GM12878 (cell line): ENCODE results near the gene XPO5. TPM values are rescaled to one million over a fixed set of nuclear protein-coding genes. Genes with fewer than 3 reads are reported as not detected.

Source experiments
- BCL11A ChIP-seq: IDR thresholded peaks from 2 replicates; pipeline ENCODE4 v1.6.1; 2011; ENCODE audit warnings: low read depth, low read length
- BMI1 ChIP-seq: fragments of 450-650 bp; IDR thresholded peaks from 2 replicates; pipeline ENCODE4 v1.6.1; 2016; ENCODE audit warnings: mild to moderate bottlenecking, moderate library complexity, borderline replicate concordance
- MEF2B ChIP-seq: fragments of 450-650 bp; IDR thresholded peaks from 2 replicates; pipeline ENCODE4 v1.6.1; 2018; ENCODE audit warnings: mild to moderate bottlenecking, moderate library complexity; ENCODE audit not compliant: partially characterized antibody, poor library complexity, severe bottlenecking
- MTA2 ChIP-seq: fragments of 450-650 bp; IDR thresholded peaks from 2 replicates; pipeline ENCODE4 v1.6.1; 2016; ENCODE audit warnings: low read depth, mild to moderate bottlenecking, moderate library complexity
- MYC ChIP-seq: IDR thresholded peaks from 2 replicates; pipeline ENCODE4 v1.6.1; 2011; ENCODE audit warnings: mild to moderate bottlenecking, low read length, moderate library complexity, inconsistent platforms; ENCODE audit not compliant: insufficient read depth, insufficient replicate concordance, insufficient read length, severe bottlenecking
- NR2C1 ChIP-seq: fragments of 450-650 bp; IDR thresholded peaks from 2 replicates; pipeline ENCODE4 v1.6.1; 2017; ENCODE audit warnings: antibody characterized with exemption, mild to moderate bottlenecking, moderate library complexity
- PAX5 ChIP-seq: IDR thresholded peaks from 2 replicates; pipeline ENCODE4 v1.6.1; 2011; ENCODE audit warnings: low read depth, low read length, borderline replicate concordance
- POLR2A ChIP-seq: IDR thresholded peaks from 2 replicates; pipeline ENCODE4 v1.6.1; 2011; ENCODE audit warnings: low read depth, mild to moderate bottlenecking, low read length
- SMC3 ChIP-seq: IDR thresholded peaks from 2 replicates; pipeline ENCODE4 v1.6.1; 2011; ENCODE audit warnings: low read length, improper control_type of control experiment, borderline replicate concordance
- SRF ChIP-seq, 2 experiments: IDR thresholded peaks; 2 replicates each; pipeline ENCODE4 v1.6.1; 2011; ENCODE audit warnings: low read depth in 2 of 2, low read length in 2 of 2, mild to moderate bottlenecking in 1 of 2, moderate library complexity in 1 of 2
- ZNF274 ChIP-seq: IDR thresholded peaks from one replicate; pipeline ENCODE4 v1.8.0; 2011; ENCODE audit not compliant: insufficient read length, insufficient read depth
- polyA plus RNA-seq, 11 experiments: library from polyadenylated mRNA; depleted of rRNA in 4 of 11; unstranded in 6 of 11; stranded (reverse) in 5 of 11; fragments of >200 nt; fragmentation: Nextera tagmentation in 4 of 11; fragmentation: Illumina TruSeq in 1 of 11; extraction: Ambion mirVana in 4 of 11; extraction: Trizol in 1 of 11; gene quantifications; 1 replicate in 1 of 11; 2 replicates in 10 of 11; pipeline versions ENCODE4 v1.2.1 to v1.2.3, GENCODE V29; 2011 to 2016; ENCODE audit warnings: inconsistent platforms in 2 of 11, missing spikeins in 2 of 11, low read depth in 1 of 11
- total RNA-seq, 4 experiments: library from RNA; depleted of rRNA in 3 of 4; stranded (reverse); fragments of >200 nt in 3 of 4; fragmentation: Illumina TruSeq in 1 of 4; extraction: Trizol in 1 of 4; gene quantifications; 2 replicates each; pipeline versions ENCODE4 v1.2.1 to v1.2.3, GENCODE V29; 2013 to 2021
- TF ChIP-seq, protein P1 (sequence below): IDR thresholded peaks from 2 replicates; pipeline ENCODE4 v1.6.1; 2012; ENCODE audit warnings: mild to moderate bottlenecking, low read depth, low read length
- TF ChIP-seq, protein P2 (sequence below): fragments of 450-650 bp; IDR thresholded peaks from 2 replicates; pipeline ENCODE4 v1.6.1; 2017; ENCODE audit warnings: antibody characterized with exemption, mild to moderate bottlenecking, moderate library complexity
- TF ChIP-seq, protein P3 (sequence below): fragments of 450-650 bp; formaldehyde crosslinking; IDR thresholded peaks from 2 replicates; pipeline ENCODE4 v1.5.0; 2022; ENCODE audit warnings: mild to moderate bottlenecking, missing genetic modification characterization
- TF ChIP-seq, protein P4 (sequence below): fragments of 450-650 bp; IDR thresholded peaks from 2 replicates; pipeline ENCODE4 v1.6.1; 2016; ENCODE audit warnings: mild to moderate bottlenecking, moderate library complexity, borderline replicate concordance

The XPO5 gene
- total and polyA plus RNA-seq, 10 of the 15 experiments (the other 5 are each of a cell fraction or from before 2014, with no cell fraction given): 11.3 to 76.0 (median 41.6) TPM

DNA sequence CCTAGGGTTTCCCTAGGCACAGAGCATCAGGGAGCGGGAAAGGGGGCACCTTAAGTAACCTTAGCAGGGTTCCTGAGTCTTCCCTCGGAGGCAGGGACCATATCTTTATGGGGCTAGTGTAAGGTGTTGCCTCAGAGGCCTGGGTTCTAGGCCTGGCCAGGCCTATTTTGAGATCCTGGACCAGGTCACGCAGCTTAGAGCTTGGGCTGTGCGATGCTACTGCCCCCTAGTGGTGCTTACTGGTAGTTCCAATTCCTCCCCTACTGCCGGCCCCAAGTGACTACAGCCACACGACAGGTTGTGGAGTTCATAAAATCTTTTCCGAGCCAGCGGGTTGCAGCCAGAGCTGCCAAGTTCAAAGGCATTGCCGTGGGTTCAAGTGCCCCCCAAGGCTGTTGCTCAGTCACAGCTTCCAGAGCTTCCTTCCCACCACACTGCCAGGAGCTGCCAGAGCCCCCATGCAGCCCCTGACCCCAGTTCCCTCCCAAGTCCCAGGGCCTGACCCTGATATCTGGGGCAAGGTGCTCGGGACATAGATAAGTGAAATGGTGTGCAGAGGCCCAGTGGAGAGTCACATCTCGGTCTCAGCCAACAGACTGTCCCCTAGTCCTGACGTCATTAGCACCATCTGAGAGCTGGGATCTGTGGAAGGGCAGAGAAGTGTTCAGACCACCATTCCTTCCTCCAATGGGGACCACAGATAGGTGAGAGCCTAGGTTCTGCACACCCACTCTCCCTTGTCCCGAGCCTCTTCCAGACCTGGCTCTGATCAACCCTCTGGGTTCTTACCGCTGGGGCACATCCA is 69.0 kb downstream of the XPO5 start (continued):
- TF ChIP-seq, protein P1, sequence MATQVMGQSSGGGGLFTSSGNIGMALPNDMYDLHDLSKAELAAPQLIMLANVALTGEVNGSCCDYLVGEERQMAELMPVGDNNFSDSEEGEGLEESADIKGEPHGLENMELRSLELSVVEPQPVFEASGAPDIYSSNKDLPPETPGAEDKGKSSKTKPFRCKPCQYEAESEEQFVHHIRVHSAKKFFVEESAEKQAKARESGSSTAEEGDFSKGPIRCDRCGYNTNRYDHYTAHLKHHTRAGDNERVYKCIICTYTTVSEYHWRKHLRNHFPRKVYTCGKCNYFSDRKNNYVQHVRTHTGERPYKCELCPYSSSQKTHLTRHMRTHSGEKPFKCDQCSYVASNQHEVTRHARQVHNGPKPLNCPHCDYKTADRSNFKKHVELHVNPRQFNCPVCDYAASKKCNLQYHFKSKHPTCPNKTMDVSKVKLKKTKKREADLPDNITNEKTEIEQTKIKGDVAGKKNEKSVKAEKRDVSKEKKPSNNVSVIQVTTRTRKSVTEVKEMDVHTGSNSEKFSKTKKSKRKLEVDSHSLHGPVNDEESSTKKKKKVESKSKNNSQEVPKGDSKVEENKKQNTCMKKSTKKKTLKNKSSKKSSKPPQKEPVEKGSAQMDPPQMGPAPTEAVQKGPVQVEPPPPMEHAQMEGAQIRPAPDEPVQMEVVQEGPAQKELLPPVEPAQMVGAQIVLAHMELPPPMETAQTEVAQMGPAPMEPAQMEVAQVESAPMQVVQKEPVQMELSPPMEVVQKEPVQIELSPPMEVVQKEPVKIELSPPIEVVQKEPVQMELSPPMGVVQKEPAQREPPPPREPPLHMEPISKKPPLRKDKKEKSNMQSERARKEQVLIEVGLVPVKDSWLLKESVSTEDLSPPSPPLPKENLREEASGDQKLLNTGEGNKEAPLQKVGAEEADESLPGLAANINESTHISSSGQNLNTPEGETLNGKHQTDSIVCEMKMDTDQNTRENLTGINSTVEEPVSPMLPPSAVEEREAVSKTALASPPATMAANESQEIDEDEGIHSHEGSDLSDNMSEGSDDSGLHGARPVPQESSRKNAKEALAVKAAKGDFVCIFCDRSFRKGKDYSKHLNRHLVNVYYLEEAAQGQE: no peak
- TF ChIP-seq MTA2 (no peak), ZNF274 (no peak), MEF2B (peak; percentile 29), NR2C1 (no peak), BCL11A (no peak), MYC (no peak), SRF (IDR thresholded peaks at IDR 0.05; ENCODE audit: low read depth in 2 of 2, low read length in 2 of 2) (no peak), BMI1 (no peak), PAX5 (no peak), POLR2A (no peak), SMC3 (peak; percentile 78)
- TF ChIP-seq, protein P2, sequence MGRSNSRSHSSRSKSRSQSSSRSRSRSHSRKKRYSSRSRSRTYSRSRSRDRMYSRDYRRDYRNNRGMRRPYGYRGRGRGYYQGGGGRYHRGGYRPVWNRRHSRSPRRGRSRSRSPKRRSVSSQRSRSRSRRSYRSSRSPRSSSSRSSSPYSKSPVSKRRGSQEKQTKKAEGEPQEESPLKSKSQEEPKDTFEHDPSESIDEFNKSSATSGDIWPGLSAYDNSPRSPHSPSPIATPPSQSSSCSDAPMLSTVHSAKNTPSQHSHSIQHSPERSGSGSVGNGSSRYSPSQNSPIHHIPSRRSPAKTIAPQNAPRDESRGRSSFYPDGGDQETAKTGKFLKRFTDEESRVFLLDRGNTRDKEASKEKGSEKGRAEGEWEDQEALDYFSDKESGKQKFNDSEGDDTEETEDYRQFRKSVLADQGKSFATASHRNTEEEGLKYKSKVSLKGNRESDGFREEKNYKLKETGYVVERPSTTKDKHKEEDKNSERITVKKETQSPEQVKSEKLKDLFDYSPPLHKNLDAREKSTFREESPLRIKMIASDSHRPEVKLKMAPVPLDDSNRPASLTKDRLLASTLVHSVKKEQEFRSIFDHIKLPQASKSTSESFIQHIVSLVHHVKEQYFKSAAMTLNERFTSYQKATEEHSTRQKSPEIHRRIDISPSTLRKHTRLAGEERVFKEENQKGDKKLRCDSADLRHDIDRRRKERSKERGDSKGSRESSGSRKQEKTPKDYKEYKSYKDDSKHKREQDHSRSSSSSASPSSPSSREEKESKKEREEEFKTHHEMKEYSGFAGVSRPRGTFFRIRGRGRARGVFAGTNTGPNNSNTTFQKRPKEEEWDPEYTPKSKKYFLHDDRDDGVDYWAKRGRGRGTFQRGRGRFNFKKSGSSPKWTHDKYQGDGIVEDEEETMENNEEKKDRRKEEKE: no peak
- TF ChIP-seq, protein P3, sequence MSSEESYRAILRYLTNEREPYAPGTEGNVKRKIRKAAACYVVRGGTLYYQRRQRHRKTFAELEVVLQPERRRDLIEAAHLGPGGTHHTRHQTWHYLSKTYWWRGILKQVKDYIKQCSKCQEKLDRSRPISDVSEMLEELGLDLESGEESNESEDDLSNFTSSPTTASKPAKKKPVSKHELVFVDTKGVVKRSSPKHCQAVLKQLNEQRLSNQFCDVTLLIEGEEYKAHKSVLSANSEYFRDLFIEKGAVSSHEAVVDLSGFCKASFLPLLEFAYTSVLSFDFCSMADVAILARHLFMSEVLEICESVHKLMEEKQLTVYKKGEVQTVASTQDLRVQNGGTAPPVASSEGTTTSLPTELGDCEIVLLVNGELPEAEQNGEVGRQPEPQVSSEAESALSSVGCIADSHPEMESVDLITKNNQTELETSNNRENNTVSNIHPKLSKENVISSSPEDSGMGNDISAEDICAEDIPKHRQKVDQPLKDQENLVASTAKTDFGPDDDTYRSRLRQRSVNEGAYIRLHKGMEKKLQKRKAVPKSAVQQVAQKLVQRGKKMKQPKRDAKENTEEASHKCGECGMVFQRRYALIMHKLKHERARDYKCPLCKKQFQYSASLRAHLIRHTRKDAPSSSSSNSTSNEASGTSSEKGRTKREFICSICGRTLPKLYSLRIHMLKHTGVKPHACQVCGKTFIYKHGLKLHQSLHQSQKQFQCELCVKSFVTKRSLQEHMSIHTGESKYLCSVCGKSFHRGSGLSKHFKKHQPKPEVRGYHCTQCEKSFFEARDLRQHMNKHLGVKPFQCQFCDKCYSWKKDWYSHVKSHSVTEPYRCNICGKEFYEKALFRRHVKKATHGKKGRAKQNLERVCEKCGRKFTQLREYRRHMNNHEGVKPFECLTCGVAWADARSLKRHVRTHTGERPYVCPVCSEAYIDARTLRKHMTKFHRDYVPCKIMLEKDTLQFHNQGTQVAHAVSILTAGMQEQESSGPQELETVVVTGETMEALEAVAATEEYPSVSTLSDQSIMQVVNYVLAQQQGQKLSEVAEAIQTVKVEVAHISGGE: no peak
- TF ChIP-seq, protein P4, sequence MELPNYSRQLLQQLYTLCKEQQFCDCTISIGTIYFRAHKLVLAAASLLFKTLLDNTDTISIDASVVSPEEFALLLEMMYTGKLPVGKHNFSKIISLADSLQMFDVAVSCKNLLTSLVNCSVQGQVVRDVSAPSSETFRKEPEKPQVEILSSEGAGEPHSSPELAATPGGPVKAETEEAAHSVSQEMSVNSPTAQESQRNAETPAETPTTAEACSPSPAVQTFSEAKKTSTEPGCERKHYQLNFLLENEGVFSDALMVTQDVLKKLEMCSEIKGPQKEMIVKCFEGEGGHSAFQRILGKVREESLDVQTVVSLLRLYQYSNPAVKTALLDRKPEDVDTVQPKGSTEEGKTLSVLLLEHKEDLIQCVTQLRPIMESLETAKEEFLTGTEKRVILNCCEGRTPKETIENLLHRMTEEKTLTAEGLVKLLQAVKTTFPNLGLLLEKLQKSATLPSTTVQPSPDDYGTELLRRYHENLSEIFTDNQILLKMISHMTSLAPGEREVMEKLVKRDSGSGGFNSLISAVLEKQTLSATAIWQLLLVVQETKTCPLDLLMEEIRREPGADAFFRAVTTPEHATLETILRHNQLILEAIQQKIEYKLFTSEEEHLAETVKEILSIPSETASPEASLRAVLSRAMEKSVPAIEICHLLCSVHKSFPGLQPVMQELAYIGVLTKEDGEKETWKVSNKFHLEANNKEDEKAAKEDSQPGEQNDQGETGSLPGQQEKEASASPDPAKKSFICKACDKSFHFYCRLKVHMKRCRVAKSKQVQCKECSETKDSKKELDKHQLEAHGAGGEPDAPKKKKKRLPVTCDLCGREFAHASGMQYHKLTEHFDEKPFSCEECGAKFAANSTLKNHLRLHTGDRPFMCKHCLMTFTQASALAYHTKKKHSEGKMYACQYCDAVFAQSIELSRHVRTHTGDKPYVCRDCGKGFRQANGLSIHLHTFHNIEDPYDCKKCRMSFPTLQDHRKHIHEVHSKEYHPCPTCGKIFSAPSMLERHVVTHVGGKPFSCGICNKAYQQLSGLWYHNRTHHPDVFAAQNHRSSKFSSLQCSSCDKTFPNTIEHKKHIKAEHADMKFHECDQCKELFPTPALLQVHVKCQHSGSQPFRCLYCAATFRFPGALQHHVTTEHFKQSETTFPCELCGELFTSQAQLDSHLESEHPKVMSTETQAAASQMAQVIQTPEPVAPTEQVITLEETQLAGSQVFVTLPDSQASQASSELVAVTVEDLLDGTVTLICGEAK: no peak
